ENCODE measurements around the gene KHDC4.
"Not testable (repeated sequence)": the region's sequence is repeated elsewhere in the genome, so short reads cannot be mapped to it uniquely, and the experiment has no call there.

KHDC4 gene

DNA sequence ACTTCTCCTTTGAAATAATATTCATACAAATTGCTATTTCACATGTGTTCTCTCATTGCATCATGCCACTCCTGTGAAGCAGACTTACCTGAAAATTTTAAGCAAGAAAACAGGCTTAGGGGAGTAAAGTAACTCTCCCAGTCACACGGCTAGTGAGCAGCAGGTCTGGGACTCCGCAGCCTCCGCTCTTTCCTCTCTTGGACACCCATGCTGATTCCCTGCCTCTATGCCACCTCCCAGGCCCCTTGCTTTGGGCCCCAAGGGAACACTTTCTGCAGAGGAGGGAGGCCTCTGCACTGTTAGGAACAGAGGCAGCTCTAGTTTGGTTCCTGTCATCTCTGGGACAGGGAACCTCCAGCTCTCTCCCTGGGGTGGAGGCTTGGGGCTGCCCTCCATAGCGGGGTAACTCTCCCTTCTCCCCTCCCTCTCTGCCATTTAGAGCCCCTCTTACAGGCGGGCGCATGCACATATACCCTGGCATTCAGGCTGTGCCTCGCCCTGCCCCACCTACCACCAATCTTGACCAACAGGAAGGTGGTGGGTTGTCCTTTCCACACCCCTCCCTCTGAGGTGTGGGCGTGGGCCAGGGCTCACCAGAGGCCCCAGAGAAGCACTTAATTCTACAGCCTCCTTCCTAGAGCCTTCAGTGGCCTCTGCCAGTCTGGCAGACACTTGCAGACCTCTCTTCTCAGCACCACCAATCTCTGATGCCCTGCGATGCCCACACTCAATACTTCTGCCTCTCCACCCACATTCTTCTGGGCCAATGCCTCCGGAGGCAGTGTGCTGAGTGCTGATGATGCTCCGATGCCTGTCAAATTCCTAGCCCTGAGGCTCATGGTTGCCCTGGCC lies 7.0 kb upstream of the KHDC4 start, which contains the start of gene RXFP4:
Gene RXFP4, plus strand, starts transcription at position 646 of the 852 bp plus-strand sequence. Its CDS starts 72 bp downstream, at position 718.
- peak in 1 of 5 donors; percentile 25 for DNase-seq

DNA sequence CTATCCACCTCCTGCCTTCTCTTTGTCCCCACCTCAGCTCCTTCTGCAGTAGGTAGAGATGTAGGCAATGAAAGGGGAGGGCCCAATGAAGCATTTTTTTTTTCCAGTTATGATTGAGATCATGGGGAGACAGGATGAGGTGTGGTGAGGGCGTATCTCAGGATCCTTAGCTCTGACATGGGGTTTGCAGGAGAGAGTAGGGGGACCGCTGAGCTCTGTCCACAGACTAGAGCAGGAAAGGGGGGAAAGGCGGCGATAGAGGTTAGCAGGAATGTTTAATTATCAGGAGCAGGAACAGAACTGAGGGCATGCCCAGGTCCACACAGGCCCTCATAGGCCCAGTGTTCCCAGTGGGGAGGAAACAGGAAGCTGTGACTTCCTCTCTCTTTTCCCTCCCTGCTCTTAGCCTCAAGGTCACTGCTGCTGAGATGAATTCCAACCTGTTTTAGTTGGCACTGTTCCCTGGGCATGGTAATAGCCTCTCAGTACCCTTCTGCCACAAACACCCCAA lies 6.3 kb upstream of the KHDC4 start:
- no peak for DNase-seq

GRCh38 chr1:155938220-155938627 lies 4.0 kb upstream of the KHDC4 start:
- DNase-seq = peak in 1 of 5 donors; percentile 72

DNA sequence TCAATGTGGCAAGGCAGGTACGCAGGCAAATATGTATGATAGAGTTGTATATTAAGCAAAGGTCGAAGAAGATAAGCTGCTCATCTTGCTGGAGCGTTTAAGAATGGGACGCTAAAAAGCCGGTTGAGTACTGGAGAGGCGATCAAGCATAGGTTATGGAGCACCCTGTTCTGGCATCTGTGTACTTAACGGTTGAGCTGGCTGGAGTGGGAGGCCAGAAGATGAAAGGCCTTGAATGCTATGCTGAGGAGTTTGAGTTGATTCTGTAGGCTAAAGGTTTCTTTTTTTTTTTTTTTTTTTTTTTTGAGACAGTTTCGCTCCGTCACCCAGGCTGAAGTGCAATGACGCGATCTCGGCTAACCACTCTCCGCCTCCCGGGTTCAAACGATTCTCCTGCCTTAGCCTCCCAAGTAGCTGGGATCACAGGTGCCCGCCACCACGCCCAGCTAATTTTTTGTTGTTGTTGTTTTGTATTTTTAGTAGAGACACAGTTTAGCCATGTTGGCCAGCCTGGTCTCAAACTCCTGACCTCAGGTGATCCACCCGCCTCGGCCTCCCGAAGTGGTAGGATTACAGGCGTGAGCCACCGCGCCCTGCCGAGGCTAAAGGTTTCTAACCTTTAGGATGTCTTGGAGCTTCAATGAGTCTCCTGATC lies 850 bp upstream of the KHDC4 start:
- no peak for DNase-seq

- DNase-seq = no peak
Observed at GRCh38 chr1:155933591-155934096, 569 bp downstream of the KHDC4 start.

DNA sequence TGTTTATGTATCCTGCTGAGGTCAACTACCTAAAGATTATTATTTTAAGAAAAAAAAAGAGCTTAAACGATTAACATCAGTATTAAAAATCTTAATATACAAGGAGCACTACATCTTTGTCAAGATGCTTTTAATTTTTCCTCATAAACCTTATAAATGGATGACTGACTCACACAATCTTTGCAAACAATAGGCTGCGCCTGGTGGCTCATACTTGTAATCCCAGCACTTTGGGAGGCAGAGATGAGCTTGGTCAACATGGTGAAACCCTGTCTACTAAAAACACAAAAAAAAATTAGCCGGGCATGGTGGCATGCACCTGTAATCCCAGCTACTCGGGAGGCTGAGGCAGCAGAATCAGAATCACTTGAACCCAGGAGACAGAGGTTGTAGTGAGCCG lies 1.7 kb downstream of the KHDC4 start:
- DNase-seq = no peak

GRCh38 chr1:155932081-155932480 lies 2.1 kb downstream of the KHDC4 start:
- DNase-seq = no peak

DNA sequence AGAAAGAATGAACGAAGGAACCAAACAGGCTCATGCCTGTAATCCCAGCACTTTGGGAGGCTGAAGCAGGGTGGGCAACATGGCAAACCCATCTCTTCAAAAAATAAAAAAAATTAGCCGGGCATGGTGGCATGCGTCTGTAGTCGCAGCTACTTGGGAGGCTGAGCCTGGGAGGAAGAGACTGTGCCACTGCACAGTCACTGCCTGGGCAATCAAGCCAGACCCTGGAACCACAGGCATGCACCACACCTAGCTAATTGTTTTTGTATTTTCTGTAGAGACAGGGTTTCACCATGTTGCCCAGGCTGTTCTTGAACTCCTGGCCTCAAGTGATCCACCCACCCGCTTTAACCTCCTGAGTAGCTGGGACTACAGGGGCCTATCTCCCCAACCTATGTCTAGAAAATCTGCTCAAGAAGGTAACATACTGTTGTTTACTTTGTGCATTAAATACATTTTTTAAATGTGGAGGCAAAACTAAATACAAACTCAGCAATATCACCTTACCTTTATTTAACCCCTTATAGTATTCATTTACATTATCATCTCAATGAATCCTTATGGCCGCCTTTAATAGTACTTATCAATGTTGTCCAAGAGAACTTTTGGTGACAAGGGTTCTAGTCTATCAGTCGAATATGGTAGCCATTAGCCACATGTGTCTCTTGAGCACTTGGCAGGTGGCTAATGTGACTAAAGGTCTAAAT lies 2.7 kb downstream of the KHDC4 start:
- no peak for DNase-seq

DNA sequence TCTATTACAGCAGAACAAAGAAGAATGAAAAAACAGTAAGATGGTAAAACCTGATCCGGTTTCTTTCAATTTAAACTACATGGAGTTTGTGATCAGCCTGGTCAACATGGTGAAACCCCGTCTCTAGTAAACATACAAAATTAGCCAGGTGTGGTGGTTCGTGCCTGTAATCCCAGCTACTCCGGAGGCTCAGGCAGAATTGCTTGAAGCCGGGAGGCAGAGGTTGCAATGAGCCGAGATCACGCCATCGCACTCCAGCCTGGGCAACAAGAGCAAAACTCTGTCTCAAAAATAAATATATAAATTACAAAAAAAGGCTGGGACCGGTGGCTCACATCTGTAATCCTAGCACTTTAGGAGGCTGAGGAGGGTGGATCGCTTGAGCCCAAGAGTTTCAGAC lies 3.5 kb downstream of the KHDC4 start:
- DNase-seq = not testable (repeated sequence)

GRCh38 chr1:155929057-155929456 lies 5.2 kb downstream of the KHDC4 start:
- no peak for DNase-seq

- DNase-seq = no peak
Observed at GRCh38 chr1:155925506-155925905, 8.7 kb downstream of the KHDC4 start.

DNA sequence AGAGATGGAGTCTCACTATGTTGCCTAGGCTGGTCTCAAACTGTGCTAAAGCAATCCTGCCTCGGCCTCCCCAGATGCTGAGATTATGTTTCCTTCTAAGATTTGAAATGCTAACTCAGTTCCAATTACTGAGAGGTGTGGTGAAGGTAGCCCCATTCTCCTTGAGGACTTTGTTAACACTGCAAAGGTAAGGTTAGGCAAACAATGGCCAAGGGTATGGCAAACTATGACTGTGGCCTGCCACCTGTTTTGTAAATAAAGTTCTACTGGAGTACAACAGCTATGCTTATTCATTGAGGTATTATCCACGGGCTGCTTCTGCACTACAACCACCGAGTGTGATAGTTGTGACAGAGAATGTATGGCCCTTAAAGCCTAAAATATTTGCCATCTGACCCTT lies 13.5 kb downstream of the KHDC4 start:
- DNase-seq = no peak

GRCh38 chr1:155919801-155920200 lies 14.4 kb downstream of the KHDC4 start:
- DNase-seq = no peak

DNA sequence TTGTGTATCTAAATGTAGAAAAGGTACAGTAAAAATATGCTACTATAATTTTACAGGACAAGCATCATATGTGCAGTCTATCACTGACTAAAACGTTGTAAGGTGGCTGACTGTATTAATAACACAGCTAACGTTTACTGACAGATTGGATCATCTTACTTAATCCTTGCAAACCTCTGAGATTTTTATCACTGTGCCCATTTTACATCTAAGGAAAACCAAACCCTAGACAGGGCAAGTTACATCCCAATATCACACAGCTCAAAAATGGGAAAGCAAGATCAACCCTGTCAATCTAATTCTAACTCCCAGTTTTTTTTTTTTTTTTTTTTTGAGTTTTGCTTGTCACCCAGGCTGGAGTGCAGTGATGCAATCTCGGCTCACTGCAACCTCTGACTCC lies 15.6 kb downstream of the KHDC4 start:
- DNase-seq = no peak

DNA sequence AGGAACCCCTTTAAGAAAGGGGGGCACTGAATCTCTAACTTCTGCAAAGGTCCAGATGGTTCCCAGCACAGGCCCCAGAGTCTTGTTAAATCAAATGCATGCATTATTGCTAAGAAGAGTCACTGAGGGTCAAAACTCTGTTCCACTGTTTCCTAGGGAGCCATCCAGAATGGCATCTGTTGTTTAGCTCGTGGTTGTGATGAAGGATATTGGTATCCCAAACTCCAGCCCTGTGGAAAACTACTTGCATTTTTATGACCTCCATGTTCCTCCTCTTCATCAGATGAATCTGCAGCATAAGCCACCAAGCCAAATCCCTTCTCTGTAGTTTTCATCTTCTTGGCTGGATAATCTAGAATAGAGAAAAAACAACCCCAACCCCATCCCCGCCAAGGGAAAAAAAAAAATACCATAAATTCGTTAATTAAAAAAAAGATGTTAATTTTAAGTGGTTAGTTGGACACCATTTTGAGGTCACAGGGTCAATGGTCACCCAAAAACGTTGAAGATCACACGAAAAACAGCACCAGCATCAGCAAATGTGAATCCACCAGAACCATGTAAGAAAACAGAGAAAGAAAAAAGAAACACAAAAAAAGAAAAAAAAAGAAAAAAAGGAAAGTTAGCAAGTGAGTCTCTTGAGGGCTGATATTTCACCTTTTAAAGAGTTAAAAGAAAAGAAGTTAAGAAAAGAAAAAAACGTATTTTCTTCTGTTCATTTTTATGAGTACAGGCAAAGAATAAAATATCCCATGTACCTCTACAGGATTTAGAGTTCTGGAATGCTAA lies 20.1 kb downstream of the KHDC4 start:
- DNase-seq = no peak

GRCh38 chr1:155912056-155912536 lies 22.1 kb downstream of the KHDC4 start:
- no peak for DNase-seq

DNA sequence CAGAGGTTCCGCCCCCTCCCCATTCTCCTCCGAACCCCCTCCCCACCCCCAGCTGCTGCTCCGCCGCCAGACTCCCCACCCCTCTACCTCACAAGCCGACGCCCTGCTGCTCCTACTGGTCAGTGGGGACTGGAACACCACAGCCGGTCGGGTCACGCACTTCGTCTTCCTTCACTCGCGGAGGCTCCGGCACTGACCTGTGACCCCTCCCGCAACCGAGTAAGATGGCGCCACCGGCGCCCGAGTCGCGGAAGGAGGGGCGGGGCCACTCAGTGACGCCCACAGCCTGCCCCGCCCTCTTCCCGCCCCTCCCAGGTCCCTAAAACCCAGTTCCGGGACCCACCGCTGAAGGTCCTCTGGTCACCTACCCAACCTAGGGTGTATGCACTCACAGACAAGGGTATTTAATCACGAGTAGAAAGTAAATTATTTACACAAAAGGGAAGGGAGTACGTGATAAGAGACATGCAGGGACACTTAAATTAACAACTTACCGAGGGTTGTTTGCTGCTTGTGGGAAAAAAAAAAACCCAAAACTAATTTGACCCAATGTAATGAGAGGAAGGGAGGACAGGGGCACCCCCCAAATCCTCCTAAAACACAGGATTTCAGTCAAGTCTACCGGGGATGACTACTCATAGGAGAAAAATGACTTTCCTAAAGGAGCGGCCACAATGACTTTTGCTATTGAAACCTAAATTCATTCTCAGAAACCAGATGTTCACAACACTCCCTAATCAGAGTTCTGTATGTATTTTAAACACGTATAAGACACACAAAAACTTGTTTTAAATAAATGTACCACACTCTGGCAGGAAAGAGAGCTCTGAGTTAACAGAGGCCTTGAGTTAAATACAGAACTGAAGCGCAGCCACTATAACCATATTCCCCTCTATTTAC lies 22.8 kb downstream of the KHDC4 start, which contains the start of gene RIT1:
Gene RIT1, minus strand, starts transcription at position 194 of the 900 bp plus-strand sequence. CDS start 588 bp downstream, outside the sequence.
- peak; percentile 80 to 89 (median 84) for DNase-seq

DNA sequence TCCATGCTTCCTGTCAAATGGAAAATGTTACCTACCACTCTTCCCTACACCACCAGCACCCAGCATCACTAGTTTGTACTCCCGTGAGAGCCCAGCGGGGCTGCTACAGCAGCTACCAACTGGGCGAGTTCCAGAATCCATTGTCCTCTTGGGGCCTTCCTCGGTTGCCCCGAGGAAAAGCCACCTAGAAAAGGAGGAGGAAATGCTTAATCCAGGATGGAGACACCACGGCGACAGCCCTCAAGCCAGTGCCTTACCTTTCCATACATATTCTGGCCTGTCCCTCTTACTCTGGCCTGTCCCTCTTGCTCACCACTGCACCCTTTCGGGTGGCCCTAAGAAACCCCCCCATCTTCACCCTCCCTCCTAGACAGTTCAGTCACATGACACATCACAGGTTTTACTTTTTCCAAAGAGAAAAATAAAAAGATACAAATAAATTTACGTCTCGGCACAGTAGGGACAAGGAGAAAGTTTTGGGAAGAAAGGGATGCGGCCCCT lies 23.5 kb downstream of the KHDC4 start:
- DNase-seq = peak in 1 of 5 donors; percentile 23

- DNase-seq = peak in 1 of 5 donors; percentile 20
Observed at GRCh38 chr1:155909894-155910293, 24.3 kb downstream of the KHDC4 start.

GRCh38 chr1:155904261-155904660 lies 30.0 kb downstream of the KHDC4 start:
- no peak for DNase-seq
